HCT116 (cell line): ENCODE measurements around the gene HMCN1.

Source experiments
- ATF3 ChIP-seq: IDR thresholded peaks from 2 replicates; pipeline ENCODE4 v1.6.1; 2012
- CTCF ChIP-seq, 3 experiments: fragments of 200-600 bp in 1 of 3; sonication (generic) in 1 of 3; IDR thresholded peaks in 2 of 3; conservative IDR thresholded peaks in 1 of 3; 2 replicates each; pipeline ENCODE4 v1.5.1; 2012 to 2017; ENCODE audit warnings: low read depth in 2 of 3, low read length in 2 of 3, antibody characterized with exemption in 1 of 3, borderline replicate concordance in 1 of 3, control low read depth in 1 of 3, mild to moderate bottlenecking in 1 of 3, mixed read lengths in 1 of 3, mixed run types in 1 of 3, moderate library complexity in 1 of 3; ENCODE audit not compliant: insufficient read depth in 1 of 3
- EZH2 ChIP-seq: fragments of 200-600 bp; sonication (generic); IDR thresholded peaks from 2 replicates; pipeline ENCODE4 v1.6.1; 2017; ENCODE audit warnings: antibody characterized with exemption, mixed run types
- JUND ChIP-seq: IDR thresholded peaks from 2 replicates; pipeline ENCODE4 v1.6.1; 2012
- POLR2AphosphoS5 ChIP-seq: IDR thresholded peaks from 2 replicates; pipeline ENCODE4 v1.6.1; 2011; ENCODE audit warnings: mild to moderate bottlenecking, low read depth, low read length, moderate library complexity
- REST ChIP-seq: IDR thresholded peaks from 2 replicates; pipeline ENCODE4 v1.6.1; 2012; ENCODE audit warnings: low read depth
- SP1 ChIP-seq: IDR thresholded peaks from 2 replicates; pipeline ENCODE4 v1.6.1; 2012; ENCODE audit warnings: low read depth
- SRF ChIP-seq: IDR thresholded peaks from 2 replicates; pipeline ENCODE4 v1.6.1; 2012; ENCODE audit warnings: low read depth
- TCF7L2 ChIP-seq: IDR thresholded peaks from 2 replicates; pipeline ENCODE4 v1.7.0; 2011; ENCODE audit warnings: borderline replicate concordance, inconsistent platforms; ENCODE audit not compliant: insufficient read depth, insufficient read length; ENCODE audit errors: extremely low read depth

GRCh38 chr1:185735701-185736064, 1.5 kb downstream of the HMCN1 start:
- TF ChIP-seq JUND (no peak), CTCF (IDR thresholded peaks at IDR 0.05 in 2 of 3, conservative IDR thresholded peaks at IDR 0.05 in 1 of 3; ENCODE audit: borderline replicate concordance in 1 of 3, insufficient read depth in 1 of 3, low read depth in 2 of 3, low read length in 2 of 3) (no peak), SP1 (no peak), POLR2AphosphoS5 (no peak), SRF (no peak), ATF3 (no peak), TCF7L2 (no peak), REST (no peak), EZH2 (no peak)
